OCI-LY3 (cell line): Measurements from ENCODE around the gene TNRC6C.

ENCODE experiments used
- CTCF ChIP-seq: fragments of 200-600, 300-600 bp; sonication (generic); IDR thresholded peaks from 2 replicates; pipeline ENCODE4 v1.5.1; 2014; ENCODE audit warnings: antibody characterized with exemption, low read length, low read depth
- EZH2phosphoT487 ChIP-seq: fragments of 200-600 bp; shearing (Covaris generic); IDR thresholded peaks from 2 replicates; pipeline ENCODE4 v1.6.1; 2018; ENCODE audit warnings: antibody characterized with exemption, mixed run types, low read depth

DNA sequence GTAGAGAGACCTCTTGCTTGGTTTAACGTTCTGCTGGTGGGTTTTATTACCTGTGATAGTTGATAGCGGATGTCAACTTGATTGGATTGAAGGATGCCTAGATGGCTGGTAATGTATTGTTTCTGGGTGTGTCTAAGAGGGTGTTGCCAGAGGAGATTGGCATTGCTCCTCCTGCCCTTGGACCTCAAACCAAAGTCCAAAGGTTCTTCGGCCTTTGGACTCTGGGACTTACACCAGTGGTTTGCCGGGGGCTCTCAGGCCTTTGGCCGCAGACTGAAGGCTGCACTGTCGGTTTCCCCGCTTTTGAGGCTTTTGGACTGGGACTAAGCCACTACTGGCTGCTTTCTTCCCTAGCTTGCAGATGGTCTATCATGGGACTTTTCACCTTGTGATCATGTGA, 17.5 kb upstream of the TNRC6C start:
- no peak for TF ChIP-seq CTCF
- TF ChIP-seq EZH2phosphoT487, result no peak
